Liver (tissue), 9 donors: ENCODE data around the gene SIGLECL1. TPM values are rescaled to one million over a fixed set of nuclear protein-coding genes. Genes with fewer than 3 reads are reported as not detected.

ENCODE experiments used
- DNase-seq: peaks from one replicate; pipeline ENCODE4 v3.0.0-alpha.2; 2017; ENCODE audit warnings: low spot score
- H3K27ac ChIP-seq, 2 donors: one replicate each; pipeline ENCODE4 v1.7.0; 2013; ENCODE audit warnings: inconsistent platforms in 2 of 2, low read length in 2 of 2, control low read depth in 1 of 2, low read depth in 1 of 2, mild to moderate bottlenecking in 1 of 2
- H3K27me3 ChIP-seq, 4 donors: one replicate each; pipeline versions ENCODE4 v1.6.1 to v1.7.0; 2013; ENCODE audit warnings: low read length in 3 of 4, inconsistent platforms in 1 of 4, mild to moderate bottlenecking in 1 of 4, moderate library complexity in 1 of 4; ENCODE audit not compliant: control insufficient read depth in 4 of 4, insufficient read depth in 4 of 4
- H3K36me3 ChIP-seq, 4 donors: one replicate each; pipeline versions ENCODE4 v1.6.1 to v1.7.0; 2013; ENCODE audit warnings: low read length in 3 of 4, mild to moderate bottlenecking in 3 of 4, low read depth in 1 of 4, moderate library complexity in 1 of 4; ENCODE audit not compliant: control insufficient read depth in 4 of 4, insufficient read depth in 3 of 4
- H3K4me1 ChIP-seq, 4 donors: one replicate each; pipeline versions ENCODE4 v1.6.1 to v1.7.0; 2013; ENCODE audit warnings: low read length in 3 of 4, mild to moderate bottlenecking in 3 of 4, moderate library complexity in 1 of 4; ENCODE audit not compliant: control insufficient read depth in 4 of 4, insufficient read depth in 4 of 4
- H3K4me3 ChIP-seq, 3 donors: one replicate each; pipeline versions ENCODE4 v1.6.1 to v1.7.0; 2013; ENCODE audit warnings: low read length in 3 of 3, control low read depth in 1 of 3, low read depth in 1 of 3, mild to moderate bottlenecking in 1 of 3
- H3K9ac ChIP-seq, 2 donors: one replicate each; pipeline ENCODE4 v1.7.0; 2013; ENCODE audit warnings: low read length in 2 of 2, mild to moderate bottlenecking in 2 of 2, moderate library complexity in 2 of 2, control low read depth in 1 of 2, low read depth in 1 of 2
- H3K9me3 ChIP-seq, 4 donors: one replicate each; pipeline versions ENCODE4 v1.6.1 to v1.7.0; 2013; ENCODE audit warnings: low read length in 3 of 4; ENCODE audit not compliant: control insufficient read depth in 4 of 4
- CTCF ChIP-seq: fragments of 150-350 bp; IDR thresholded peaks from 2 replicates; pipeline ENCODE4 v1.5.1; 2017; ENCODE audit warnings: improper control_type of control experiment, low read depth, low read length; ENCODE audit not compliant: missing input control
- EGR1 ChIP-seq, 2 donors: IDR thresholded peaks; 2 replicates each; pipeline ENCODE4 v1.6.1; 2016 to 2018; ENCODE audit warnings: antibody characterized with exemption in 2 of 2, low read depth in 2 of 2
- FOXA1 ChIP-seq: IDR thresholded peaks from 2 replicates; pipeline ENCODE4 v1.6.1; 2016; ENCODE audit warnings: antibody characterized with exemption
- GABPA ChIP-seq, 2 donors: IDR thresholded peaks in 1 of 2; conservative IDR thresholded peaks in 1 of 2; 2 replicates each; pipeline ENCODE4 v1.6.1; 2016; ENCODE audit warnings: antibody characterized with exemption in 2 of 2, mild to moderate bottlenecking in 1 of 2, moderate library complexity in 1 of 2
- HNF4G ChIP-seq: IDR thresholded peaks from 2 replicates; pipeline ENCODE4 v1.6.1; 2016; ENCODE audit warnings: antibody characterized with exemption
- JUND ChIP-seq, 2 donors: IDR thresholded peaks; 2 replicates each; pipeline ENCODE4 v1.6.1; 2016; ENCODE audit warnings: antibody characterized with exemption in 2 of 2
- MAX ChIP-seq: IDR thresholded peaks from 2 replicates; pipeline ENCODE4 v1.6.1; 2016; ENCODE audit warnings: antibody characterized with exemption
- NR2F2 ChIP-seq: IDR thresholded peaks from 2 replicates; pipeline ENCODE4 v1.6.1; 2016; ENCODE audit warnings: antibody characterized with exemption
- RAD21 ChIP-seq, 2 donors: IDR thresholded peaks; 2 replicates each; pipeline ENCODE4 v1.6.1; 2016; ENCODE audit warnings: antibody characterized with exemption in 2 of 2, mild to moderate bottlenecking in 2 of 2
- RXRA ChIP-seq, 2 donors: IDR thresholded peaks; 2 replicates each; pipeline ENCODE4 v1.6.1; 2017 to 2018; ENCODE audit warnings: antibody characterized with exemption in 2 of 2, mild to moderate bottlenecking in 1 of 2
- TAF1 ChIP-seq: conservative IDR thresholded peaks from 2 replicates; pipeline ENCODE4 v1.6.1; 2016; ENCODE audit warnings: antibody characterized with exemption, mild to moderate bottlenecking
- YY1 ChIP-seq: IDR thresholded peaks from 2 replicates; pipeline ENCODE4 v1.6.1; 2016; ENCODE audit warnings: antibody characterized with exemption, mild to moderate bottlenecking
- ZBTB33 ChIP-seq: IDR thresholded peaks from 2 replicates; pipeline ENCODE4 v1.6.1; 2016; ENCODE audit warnings: antibody characterized with exemption
- WGBS: extraction: QIAGEN DNeasy Blood & Tissue Kit; methylation state at CpG from one replicate; pipeline ENCODE4 v1.1.7; 2013; 5-methylcytosine and 5-hydroxymethylcytosine counted together
- polyA plus RNA-seq, 2 donors: library from polyadenylated mRNA; stranded (reverse) in 1 of 2; unstranded in 1 of 2; fragments of 200-250 nt in 1 of 2; fragments of >200 nt in 1 of 2; fragmentation: Nextera tagmentation in 1 of 2; extraction: Ambion mirVana in 1 of 2; gene quantifications; one replicate each; pipeline versions ENCODE4 v1.2.1 to v1.2.3, GENCODE V29; 2013 to 2015
- total RNA-seq, 2 donors: library from RNA; depleted of rRNA; stranded (reverse); fragments of >200 nt; gene quantifications; one replicate each; pipeline ENCODE4 v1.2.3, GENCODE V29; 2014
- donor health status: healthy.
- donor health status: healthy.
- donor health status: healthy.
- donor health status: healthy.
- donor health status: healthy.

The SIGLECL1 gene
- total and polyA plus RNA-seq, 4 donors: 0.05 TPM; not detected in 3

DNA sequence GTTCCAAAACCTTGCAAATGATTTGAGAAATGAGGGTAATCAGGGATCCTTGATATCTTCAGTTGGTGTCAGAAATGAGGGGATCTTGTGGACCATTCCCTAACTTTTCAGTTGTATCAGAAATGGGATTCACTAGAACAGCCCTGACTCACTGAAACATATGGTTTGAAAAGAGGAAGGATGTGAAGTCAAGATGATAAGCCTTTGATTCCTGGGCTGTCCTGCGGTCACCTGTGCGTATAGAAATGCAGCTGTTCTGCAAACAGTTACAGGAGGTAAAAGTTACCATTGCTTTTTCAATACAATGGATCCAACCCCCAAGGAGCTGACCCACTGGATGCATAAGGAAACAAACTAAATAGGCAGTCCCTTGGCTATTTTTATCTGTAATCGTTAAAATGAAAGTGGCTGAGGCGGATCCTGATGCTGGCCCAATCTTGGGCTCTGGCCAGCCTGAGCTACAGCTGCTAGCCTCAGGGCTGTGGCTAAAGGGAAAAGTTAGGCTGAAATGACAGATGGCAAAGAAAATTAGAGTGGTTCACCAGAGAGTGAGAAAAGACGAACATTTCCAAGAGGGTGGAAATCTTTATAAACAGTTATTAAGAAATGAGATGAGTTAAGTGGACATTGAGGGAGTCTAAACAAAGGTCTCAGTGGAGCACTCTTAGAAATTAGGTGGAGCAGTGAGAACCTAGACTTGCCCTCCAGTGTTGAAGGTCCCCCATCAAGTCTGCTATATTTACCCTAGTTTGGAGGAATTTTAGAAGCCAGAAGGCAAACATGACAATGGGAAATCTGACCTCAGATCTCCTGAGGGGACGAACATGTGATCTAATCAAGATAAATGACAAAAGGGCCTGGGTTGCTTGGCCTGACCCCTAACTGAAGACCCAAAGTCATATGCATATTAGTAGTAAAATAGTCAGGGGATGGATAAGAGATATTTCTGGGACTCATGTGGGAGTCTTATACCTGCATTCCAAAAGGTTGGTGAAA lies 7.6 kb downstream of the SIGLECL1 start:
- DNase-seq: no peak
- TF ChIP-seq RXRA (IDR thresholded peaks at IDR 0.05) (no peak), GABPA (IDR thresholded peaks at IDR 0.05 in 1 of 2, conservative IDR thresholded peaks at IDR 0.05 in 1 of 2) (no peak)
- H3K27me3 ChIP-seq: no peaks in the 10 kb centered on the region
- no peaks in the 10 kb centered on the region for H3K4me1 ChIP-seq
- 55% methylated on average over 6 of the region's 6 CpGs for WGBS
- no peak overlapping the region for H3K4me3 ChIP-seq
- H3K36me3 ChIP-seq: no peaks in the 10 kb centered on the region
- H3K27ac ChIP-seq: no peak overlapping the region
- H3K9me3 ChIP-seq: no peaks in the 10 kb centered on the region
- H3K9ac ChIP-seq: no peak overlapping the region

GRCh38 chr19:51259348-51260245 lies 8.7 kb downstream of the SIGLECL1 start:
- 29% methylated on average over 5 of the region's 5 CpGs for WGBS
- H3K27me3 ChIP-seq: peaks cover 0 to 5% (median 0%) of the 10 kb centered on the region in 4 donors
- H3K27ac ChIP-seq: no peak overlapping the region
- H3K4me3 ChIP-seq: no peak overlapping the region
- DNase-seq: no peak
- H3K9ac ChIP-seq: no peak overlapping the region
- no peaks in the 10 kb centered on the region for H3K9me3 ChIP-seq
- H3K4me1 ChIP-seq: no peaks in the 10 kb centered on the region
- no peak for TF ChIP-seq TAF1
- TF ChIP-seq NR2F2: no peak
- no peak for TF ChIP-seq JUND (IDR thresholded peaks at IDR 0.05)
- TF ChIP-seq RAD21 (IDR thresholded peaks at IDR 0.05): peak; percentile 69 to 76
- TF ChIP-seq FOXA1: no peak
- TF ChIP-seq HNF4G: no peak
- no peak for TF ChIP-seq GABPA (IDR thresholded peaks at IDR 0.05 in 1 of 2, conservative IDR thresholded peaks at IDR 0.05 in 1 of 2)
- TF ChIP-seq MAX: no peak
- TF ChIP-seq CTCF: peak; percentile 50
- no peak for TF ChIP-seq RXRA (IDR thresholded peaks at IDR 0.05)
- no peak for TF ChIP-seq EGR1 (IDR thresholded peaks at IDR 0.05; ENCODE audit: low read depth in 2 of 2)
- no peaks in the 10 kb centered on the region for H3K36me3 ChIP-seq

DNA sequence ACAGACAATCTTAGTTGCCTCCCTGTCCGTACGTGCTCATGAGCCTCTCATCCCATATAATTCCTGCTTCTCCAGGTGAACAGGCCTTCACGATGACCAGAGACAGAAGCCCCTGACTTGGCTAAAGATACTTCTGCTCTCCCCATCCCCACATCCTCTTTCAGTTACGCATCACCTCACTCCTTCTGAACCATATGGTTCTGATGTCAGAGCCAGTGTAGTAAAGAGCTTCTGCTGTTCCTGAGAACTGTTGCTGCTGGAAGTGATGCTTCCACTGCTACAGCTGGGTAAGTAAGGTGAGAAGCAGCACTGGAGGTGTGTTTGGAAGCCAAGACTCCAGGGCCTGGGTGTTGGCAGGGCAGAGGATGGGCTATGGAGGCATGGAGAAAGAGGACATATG lies 12.9 kb downstream of the SIGLECL1 start:
- H3K4me3 ChIP-seq: no peak overlapping the region
- H3K27me3 ChIP-seq: peaks cover 0 to 9% (median 0%) of the 10 kb centered on the region in 4 donors
- no peaks in the 10 kb centered on the region for H3K36me3 ChIP-seq
- TF ChIP-seq ZBTB33 (no peak), NR2F2 (no peak), HNF4G (no peak), YY1 (no peak)
- WGBS: 74% methylated on average over 4 of the region's 4 CpGs
- H3K27ac ChIP-seq: no peak overlapping the region
- H3K9me3 ChIP-seq: no peaks in the 10 kb centered on the region
- DNase-seq: no peak
- no peak overlapping the region for H3K9ac ChIP-seq
- no peaks in the 10 kb centered on the region for H3K4me1 ChIP-seq
